ENCODE data around the gene CST2.

DNA sequence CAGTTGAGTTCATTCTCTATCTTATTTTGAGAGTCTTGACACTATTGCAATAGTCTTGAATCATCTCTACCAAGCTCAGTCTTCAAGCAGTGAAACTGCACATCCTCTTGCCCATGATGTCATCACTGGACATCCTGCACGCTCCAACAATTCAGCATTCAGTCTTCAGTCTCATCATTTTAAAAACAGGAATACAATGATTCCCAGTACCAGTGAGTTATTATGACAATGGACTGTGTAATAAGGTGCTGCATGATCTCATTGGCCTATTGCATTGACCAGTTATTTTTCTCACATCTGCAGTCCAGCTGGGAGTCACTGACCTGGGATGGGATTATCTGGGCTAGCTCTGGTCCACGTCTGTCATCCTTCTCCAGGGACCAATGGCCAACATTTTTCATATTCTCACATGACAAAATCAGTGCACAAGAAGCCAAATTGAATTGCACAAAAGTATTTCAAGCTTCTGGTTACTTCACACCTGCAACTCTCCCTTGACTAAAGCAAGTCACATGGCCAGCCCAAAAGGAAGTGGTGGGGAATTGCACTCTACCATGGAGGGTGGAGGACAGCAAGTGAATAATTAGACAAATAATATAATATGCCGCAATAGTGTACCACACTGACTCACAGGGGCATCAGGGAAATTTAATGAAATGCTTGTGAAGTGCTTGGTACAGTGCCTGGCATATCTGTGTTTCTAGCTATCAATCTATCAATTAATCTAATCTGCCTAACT lies 6.4 kb upstream of the CST2 start:
- TF ChIP-seq, protein P1, sequence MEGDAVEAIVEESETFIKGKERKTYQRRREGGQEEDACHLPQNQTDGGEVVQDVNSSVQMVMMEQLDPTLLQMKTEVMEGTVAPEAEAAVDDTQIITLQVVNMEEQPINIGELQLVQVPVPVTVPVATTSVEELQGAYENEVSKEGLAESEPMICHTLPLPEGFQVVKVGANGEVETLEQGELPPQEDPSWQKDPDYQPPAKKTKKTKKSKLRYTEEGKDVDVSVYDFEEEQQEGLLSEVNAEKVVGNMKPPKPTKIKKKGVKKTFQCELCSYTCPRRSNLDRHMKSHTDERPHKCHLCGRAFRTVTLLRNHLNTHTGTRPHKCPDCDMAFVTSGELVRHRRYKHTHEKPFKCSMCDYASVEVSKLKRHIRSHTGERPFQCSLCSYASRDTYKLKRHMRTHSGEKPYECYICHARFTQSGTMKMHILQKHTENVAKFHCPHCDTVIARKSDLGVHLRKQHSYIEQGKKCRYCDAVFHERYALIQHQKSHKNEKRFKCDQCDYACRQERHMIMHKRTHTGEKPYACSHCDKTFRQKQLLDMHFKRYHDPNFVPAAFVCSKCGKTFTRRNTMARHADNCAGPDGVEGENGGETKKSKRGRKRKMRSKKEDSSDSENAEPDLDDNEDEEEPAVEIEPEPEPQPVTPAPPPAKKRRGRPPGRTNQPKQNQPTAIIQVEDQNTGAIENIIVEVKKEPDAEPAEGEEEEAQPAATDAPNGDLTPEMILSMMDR (IDR thresholded peaks at IDR 0.05; ENCODE audit: insufficient read depth, low read length, poor library complexity, severe bottlenecking), result no peak
- TF ChIP-seq EZH2phosphoT487 (conservative IDR thresholded peaks at IDR 0.05; ENCODE audit: low read length), result no peak

Measured in SU-DHL-6 (cell line).